Left ventricle myocardium inferior (tissue), 1 donor: ENCODE results near the gene MRTFB. TPM values are rescaled to one million over a fixed set of nuclear protein-coding genes. Genes with fewer than 3 reads are reported as not detected.
"Not testable (repeated sequence)": the region's sequence is repeated elsewhere in the genome, so short reads cannot be mapped to it uniquely, and the experiment has no call there.

ENCODE experiments used
- DNase-seq: peaks from one replicate; pipeline ENCODE4 v3.0.0-alpha.2; 2020
- H3K27ac ChIP-seq: fragments of 200-600 bp; replicated peaks from 2 replicates; pipeline ENCODE4 v1.8.0; 2021
- H3K27me3 ChIP-seq: fragments of 200-600 bp; 2 replicates; pipeline ENCODE4 v1.8.0; 2021; ENCODE audit warnings: low read depth
- H3K36me3 ChIP-seq: fragments of 200-600 bp; 2 replicates; pipeline ENCODE4 v1.8.0; 2021
- H3K4me1 ChIP-seq: fragments of 200-600 bp; 2 replicates; pipeline ENCODE4 v1.8.0; 2021
- H3K4me3 ChIP-seq: fragments of 200-600 bp; 2 replicates; pipeline ENCODE4 v1.8.0; 2021; ENCODE audit warnings: mild to moderate bottlenecking, moderate library complexity
- H3K9me3 ChIP-seq: fragments of 200-600 bp; replicated peaks from 2 replicates; pipeline ENCODE4 v1.8.0; 2021
- CTCF ChIP-seq: fragments of 200-600 bp; IDR thresholded peaks from 2 replicates; pipeline ENCODE4 v1.8.0; 2021; ENCODE audit warnings: antibody characterized with exemption, mild to moderate bottlenecking, borderline replicate concordance
- intact Hi-C: fragments of 100-400 bp; cut with micrococcal nuclease; formaldehyde crosslinking; loops from one replicate; pipeline ENCODE4 v1.11.0; 2022
- long read RNA-seq: library from polyadenylated mRNA; unstranded; transcript quantifications from one replicate; pipeline ENCODE4 v2.0.0, GENCODE V29; 2021
- total RNA-seq: library from RNA; stranded (reverse); fragmentation: NEBNext Ultra II Directional; extraction: Animal tissue kit (Norgen Biotek cat#: 25700); gene quantifications from one replicate; pipeline ENCODE4 v1.2.1, GENCODE V29; 2021
- donor health status: DM: no; HTN: yes; CAD: no; lungs with severe emphysema.

Gene MRTFB
- total RNA-seq: 24.3 TPM
- long read RNA-seq, partial matches to known transcripts: 1 of 9 reads
- long read RNA-seq, other reads (novel, unspliced or antisense): 8 of 9 reads

GRCh38 chr16:14070877-14071575 lies at the start of gene MRTFB:
Gene MRTFB (plus strand): TSS chr16:14071319. CDS start chr16:14140607, 69,288 bp downstream.
- Histone ChIP-seq H3K4me3 (peak within 1 kb of the TSS; percentile 99), H3K9me3 (no peaks in the 10 kb centered on the region), H3K36me3 (peaks cover 6% of the 10 kb centered on the region), H3K27ac (peak within 1 kb of the TSS; percentile 88), H3K27me3 (no peaks in the 10 kb centered on the region), H3K4me1 (peaks cover 36% of the 10 kb centered on the region)
- TF ChIP-seq CTCF: no peak
- intact Hi-C loops: no loop called here
- peak; percentile 81 for DNase-seq

- H3K36me3 ChIP-seq, H3K9me3 ChIP-seq, DNase-seq, H3K4me3 ChIP-seq, H3K4me1 ChIP-seq, H3K27ac ChIP-seq, H3K27me3 ChIP-seq, intact Hi-C loops: not testable (repeated sequence)
Observed at GRCh38 chr16:14023526-14023925, 47.6 kb upstream of the MRTFB start.

- no peak for DNase-seq
- no peak overlapping the region for H3K27ac ChIP-seq
- peaks cover under 1% of the 10 kb centered on the region for H3K4me1 ChIP-seq
- H3K27me3 ChIP-seq: no peaks in the 10 kb centered on the region
- no peaks in the 10 kb centered on the region for H3K36me3 ChIP-seq
- TF ChIP-seq CTCF: no peak
- H3K4me3 ChIP-seq: no peak overlapping the region
- intact Hi-C loops: no loop called here
- H3K9me3 ChIP-seq: peaks cover 5% of the 10 kb centered on the region
Observed at GRCh38 chr16:14024283-14024682, 46.8 kb upstream of the MRTFB start.

GRCh38 chr16:14026572-14027285 lies 44.4 kb upstream of the MRTFB start:
- H3K27me3 ChIP-seq: no peaks in the 10 kb centered on the region
- no peak for DNase-seq
- no peak for TF ChIP-seq CTCF
- peaks cover 5% of the 10 kb centered on the region for H3K9me3 ChIP-seq
- intact Hi-C loops: no loop called here
- H3K4me3 ChIP-seq: no peak overlapping the region
- H3K36me3 ChIP-seq: no peaks in the 10 kb centered on the region
- peaks cover 10% of the 10 kb centered on the region for H3K4me1 ChIP-seq
- H3K27ac ChIP-seq: no peak overlapping the region

- no peak for TF ChIP-seq CTCF
- no peak overlapping the region for H3K27ac ChIP-seq
- DNase-seq: no peak
- no peaks in the 10 kb centered on the region for H3K36me3 ChIP-seq
- intact Hi-C loops: no loop called here
- H3K9me3 ChIP-seq: peaks cover 5% of the 10 kb centered on the region
- no peak overlapping the region for H3K4me3 ChIP-seq
- peaks cover 10% of the 10 kb centered on the region for H3K4me1 ChIP-seq
- no peaks in the 10 kb centered on the region for H3K27me3 ChIP-seq
Observed at GRCh38 chr16:14028202-14028601, 42.9 kb upstream of the MRTFB start.

GRCh38 chr16:14029658-14030057 lies 41.5 kb upstream of the MRTFB start:
- H3K27ac ChIP-seq: peak overlapping the region; percentile 28
- no peaks in the 10 kb centered on the region for H3K27me3 ChIP-seq
- intact Hi-C loops: no loop called here
- peaks cover 10% of the 10 kb centered on the region for H3K4me1 ChIP-seq
- H3K9me3 ChIP-seq: peaks cover 5% of the 10 kb centered on the region
- H3K4me3 ChIP-seq: no peak overlapping the region
- TF ChIP-seq CTCF: no peak
- H3K36me3 ChIP-seq: no peaks in the 10 kb centered on the region
- DNase-seq: peak; percentile 22
